Measurements from ENCODE around the gene FBXL19. TPM values are rescaled to one million over a fixed set of nuclear protein-coding genes. Genes with fewer than 3 reads are reported as not detected.

Gene FBXL19
- polyA plus RNA-seq, 1 of the 3 experiments (the other 2 are of a cell fraction) = 20.6 TPM

DNA sequence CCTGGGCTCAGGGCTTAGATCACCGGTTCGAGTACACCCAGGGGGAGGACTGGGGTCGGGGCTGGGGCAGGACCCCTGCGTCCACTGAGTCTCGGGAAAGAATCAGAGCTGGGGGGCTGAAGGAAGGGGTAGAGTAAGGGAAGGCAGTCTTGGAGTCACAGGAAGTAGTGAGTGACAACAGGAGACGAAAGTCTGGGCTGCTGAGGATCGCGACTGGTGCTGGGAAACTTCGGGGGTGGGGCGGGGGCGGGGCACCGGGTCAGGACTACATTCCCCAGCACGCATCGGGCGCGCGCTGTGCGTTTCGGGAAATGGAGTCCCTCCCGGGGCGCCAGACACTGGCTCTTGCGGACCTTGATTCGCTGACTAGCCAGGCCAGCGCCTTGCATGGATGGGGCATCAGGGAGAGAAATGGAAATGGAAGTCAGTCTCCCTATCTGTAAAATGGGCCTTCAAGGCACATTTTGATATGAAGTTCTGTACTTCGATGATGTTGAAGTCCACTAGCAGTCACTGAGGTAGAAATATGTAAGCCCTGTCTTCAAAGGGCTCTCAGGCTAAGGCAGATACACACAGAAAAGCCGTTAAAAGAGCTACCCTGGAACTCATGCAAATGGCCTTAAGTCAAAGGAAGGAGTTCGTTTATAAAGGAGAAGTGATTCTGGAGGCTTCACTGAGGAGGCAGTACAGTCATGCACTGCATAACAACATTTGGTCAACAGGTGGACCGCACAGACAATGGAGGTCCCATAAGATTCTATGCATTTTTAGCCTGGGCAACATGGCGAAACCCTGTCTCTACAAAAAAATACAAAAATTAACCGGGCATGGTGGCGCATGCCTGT is 26.3 kb upstream of the FBXL19 start:
- WGBS (ENCODE audit: low lambda C conversion rate) = 13% methylated on average over 30 of the region's 31 CpGs
- H3K9ac ChIP-seq = peak overlapping the region; percentile 91
- H3K4me2 ChIP-seq = peak overlapping the region; percentile 91
- ChIA-PET CTCF (interaction anchor here (0.9 to 2.4 kb wide), 7 partner anchors 19 to 52 kb away, joined by 3 to 11 read pairs (median 6); no protein-coding TSS in a partner anchor), POLR2A (interaction anchor here (1.0 kb wide), 1 partner anchor 21 kb away, joined by 3 read pairs; no protein-coding TSS in a partner anchor)
- H3K9me2 ChIP-seq = no peaks in the 10 kb centered on the region
- H2AFZ ChIP-seq (ENCODE audit: low read depth) = 0 out of 2 replicates have a peak overlapping the region, but pooled peaks have one; percentile 50
- peak overlapping the region; percentile 96 to 99 for H3K27ac ChIP-seq (ENCODE audit: low read depth in 2 of 2, low read length in 1 of 2)
- peaks cover 12 to 31% of the 10 kb centered on the region in 2 experiments; a peak in 3 of 4 replicates for H3K4me1 ChIP-seq (ENCODE audit: control insufficient read depth in 1 of 2, insufficient read depth in 2 of 2, low read depth in 1 of 2, low read length in 1 of 2)
- H3K9me3 ChIP-seq = no peaks in the 10 kb centered on the region
- H3K4me3 ChIP-seq (ENCODE audit: low read depth in 2 of 2, low read length in 1 of 2) = peak overlapping the region; percentile 63 to 70
- H3K36me3 ChIP-seq (replicated peaks in 1 of 2; ENCODE audit: control insufficient read depth in 1 of 2, insufficient read depth in 2 of 2, low read length in 1 of 2) = peaks cover 3 to 6% of the 10 kb centered on the region in 2 experiments
- no peaks in the 10 kb centered on the region for H4K20me1 ChIP-seq (ENCODE audit: insufficient read depth)
- H3F3A ChIP-seq (replicated peaks; ENCODE audit: insufficient read depth) = peaks cover 34% of the 10 kb centered on the region
- peak; percentile 90 for DNase-seq
- peaks cover 19% of the 10 kb centered on the region for H3K79me2 ChIP-seq (ENCODE audit: insufficient read depth)
- no peaks in the 10 kb centered on the region for H3K27me3 ChIP-seq (ENCODE audit: insufficient read depth)
- peak; percentile 54 for TF ChIP-seq RCOR1 (IDR thresholded peaks at IDR 0.05; ENCODE audit: low read length)
- TF ChIP-seq, protein P1, sequence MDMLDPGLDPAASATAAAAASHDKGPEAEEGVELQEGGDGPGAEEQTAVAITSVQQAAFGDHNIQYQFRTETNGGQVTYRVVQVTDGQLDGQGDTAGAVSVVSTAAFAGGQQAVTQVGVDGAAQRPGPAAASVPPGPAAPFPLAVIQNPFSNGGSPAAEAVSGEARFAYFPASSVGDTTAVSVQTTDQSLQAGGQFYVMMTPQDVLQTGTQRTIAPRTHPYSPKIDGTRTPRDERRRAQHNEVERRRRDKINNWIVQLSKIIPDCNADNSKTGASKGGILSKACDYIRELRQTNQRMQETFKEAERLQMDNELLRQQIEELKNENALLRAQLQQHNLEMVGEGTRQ (IDR thresholded peaks at IDR 0.05; ENCODE audit: borderline replicate concordance, low read depth, low read length) = no peak
- TF ChIP-seq ELF1 (IDR thresholded peaks at IDR 0.05) = peak; percentile 36; the same call in 1 of the 2 replicates
- TF ChIP-seq TAF1 (IDR thresholded peaks at IDR 0.05; ENCODE audit: borderline replicate concordance, low read depth, low read length) = peak; percentile 64; the same call in 1 of the 2 replicates
- no peak for TF ChIP-seq FOSL2 (IDR thresholded peaks at IDR 0.05; ENCODE audit: borderline replicate concordance, low read depth)
- TF ChIP-seq GABPA (IDR thresholded peaks at IDR 0.05; ENCODE audit: low read depth) = peak; percentile 50
- TF ChIP-seq RFX5 (IDR thresholded peaks at IDR 0.05; ENCODE audit: low read length) = no peak
- TF ChIP-seq TCF12 (IDR thresholded peaks at IDR 0.05) = no peak
- TF ChIP-seq, protein P2, sequence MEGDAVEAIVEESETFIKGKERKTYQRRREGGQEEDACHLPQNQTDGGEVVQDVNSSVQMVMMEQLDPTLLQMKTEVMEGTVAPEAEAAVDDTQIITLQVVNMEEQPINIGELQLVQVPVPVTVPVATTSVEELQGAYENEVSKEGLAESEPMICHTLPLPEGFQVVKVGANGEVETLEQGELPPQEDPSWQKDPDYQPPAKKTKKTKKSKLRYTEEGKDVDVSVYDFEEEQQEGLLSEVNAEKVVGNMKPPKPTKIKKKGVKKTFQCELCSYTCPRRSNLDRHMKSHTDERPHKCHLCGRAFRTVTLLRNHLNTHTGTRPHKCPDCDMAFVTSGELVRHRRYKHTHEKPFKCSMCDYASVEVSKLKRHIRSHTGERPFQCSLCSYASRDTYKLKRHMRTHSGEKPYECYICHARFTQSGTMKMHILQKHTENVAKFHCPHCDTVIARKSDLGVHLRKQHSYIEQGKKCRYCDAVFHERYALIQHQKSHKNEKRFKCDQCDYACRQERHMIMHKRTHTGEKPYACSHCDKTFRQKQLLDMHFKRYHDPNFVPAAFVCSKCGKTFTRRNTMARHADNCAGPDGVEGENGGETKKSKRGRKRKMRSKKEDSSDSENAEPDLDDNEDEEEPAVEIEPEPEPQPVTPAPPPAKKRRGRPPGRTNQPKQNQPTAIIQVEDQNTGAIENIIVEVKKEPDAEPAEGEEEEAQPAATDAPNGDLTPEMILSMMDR (IDR thresholded peaks at IDR 0.05) = no peak
- TF ChIP-seq, protein P3, sequence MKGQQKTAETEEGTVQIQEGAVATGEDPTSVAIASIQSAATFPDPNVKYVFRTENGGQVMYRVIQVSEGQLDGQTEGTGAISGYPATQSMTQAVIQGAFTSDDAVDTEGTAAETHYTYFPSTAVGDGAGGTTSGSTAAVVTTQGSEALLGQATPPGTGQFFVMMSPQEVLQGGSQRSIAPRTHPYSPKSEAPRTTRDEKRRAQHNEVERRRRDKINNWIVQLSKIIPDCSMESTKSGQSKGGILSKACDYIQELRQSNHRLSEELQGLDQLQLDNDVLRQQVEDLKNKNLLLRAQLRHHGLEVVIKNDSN (IDR thresholded peaks at IDR 0.05; ENCODE audit: borderline replicate concordance, low read depth) = no peak
- TF ChIP-seq EP300 (IDR thresholded peaks at IDR 0.05; ENCODE audit: borderline replicate concordance in 1 of 2, low read depth in 1 of 2, low read length in 1 of 2) = no peak
- no peak for TF ChIP-seq NFIC (IDR thresholded peaks at IDR 0.05; ENCODE audit: borderline replicate concordance)
- no peak for TF ChIP-seq SIN3A (IDR thresholded peaks at IDR 0.05; ENCODE audit: borderline replicate concordance, low read depth, low read length)
- no peak for TF ChIP-seq MEF2A (IDR thresholded peaks at IDR 0.05; ENCODE audit: borderline replicate concordance, low read depth)
- 0 out of 2 replicates have a peak, but pooled peaks have one; percentile 22 for TF ChIP-seq POLR2AphosphoS5 (IDR thresholded peaks at IDR 0.05; ENCODE audit: low read depth, low read length)
- TF ChIP-seq FOXM1 (IDR thresholded peaks at IDR 0.05; ENCODE audit: low read depth) = no peak
- TF ChIP-seq, protein P4, sequence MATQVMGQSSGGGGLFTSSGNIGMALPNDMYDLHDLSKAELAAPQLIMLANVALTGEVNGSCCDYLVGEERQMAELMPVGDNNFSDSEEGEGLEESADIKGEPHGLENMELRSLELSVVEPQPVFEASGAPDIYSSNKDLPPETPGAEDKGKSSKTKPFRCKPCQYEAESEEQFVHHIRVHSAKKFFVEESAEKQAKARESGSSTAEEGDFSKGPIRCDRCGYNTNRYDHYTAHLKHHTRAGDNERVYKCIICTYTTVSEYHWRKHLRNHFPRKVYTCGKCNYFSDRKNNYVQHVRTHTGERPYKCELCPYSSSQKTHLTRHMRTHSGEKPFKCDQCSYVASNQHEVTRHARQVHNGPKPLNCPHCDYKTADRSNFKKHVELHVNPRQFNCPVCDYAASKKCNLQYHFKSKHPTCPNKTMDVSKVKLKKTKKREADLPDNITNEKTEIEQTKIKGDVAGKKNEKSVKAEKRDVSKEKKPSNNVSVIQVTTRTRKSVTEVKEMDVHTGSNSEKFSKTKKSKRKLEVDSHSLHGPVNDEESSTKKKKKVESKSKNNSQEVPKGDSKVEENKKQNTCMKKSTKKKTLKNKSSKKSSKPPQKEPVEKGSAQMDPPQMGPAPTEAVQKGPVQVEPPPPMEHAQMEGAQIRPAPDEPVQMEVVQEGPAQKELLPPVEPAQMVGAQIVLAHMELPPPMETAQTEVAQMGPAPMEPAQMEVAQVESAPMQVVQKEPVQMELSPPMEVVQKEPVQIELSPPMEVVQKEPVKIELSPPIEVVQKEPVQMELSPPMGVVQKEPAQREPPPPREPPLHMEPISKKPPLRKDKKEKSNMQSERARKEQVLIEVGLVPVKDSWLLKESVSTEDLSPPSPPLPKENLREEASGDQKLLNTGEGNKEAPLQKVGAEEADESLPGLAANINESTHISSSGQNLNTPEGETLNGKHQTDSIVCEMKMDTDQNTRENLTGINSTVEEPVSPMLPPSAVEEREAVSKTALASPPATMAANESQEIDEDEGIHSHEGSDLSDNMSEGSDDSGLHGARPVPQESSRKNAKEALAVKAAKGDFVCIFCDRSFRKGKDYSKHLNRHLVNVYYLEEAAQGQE (IDR thresholded peaks at IDR 0.05; ENCODE audit: low read depth, low read length) = no peak
- TF ChIP-seq FOXJ3 (CRISPR knock-in tag; IDR thresholded peaks at IDR 0.05) = no peak
- TF ChIP-seq YY1 (IDR thresholded peaks at IDR 0.05; ENCODE audit: low read depth) = no peak
- peak; percentile 88 for TF ChIP-seq CHD2 (IDR thresholded peaks at IDR 0.05; ENCODE audit: low read length, partially characterized antibody)
- no peak for TF ChIP-seq MXI1 (IDR thresholded peaks at IDR 0.05; ENCODE audit: low read depth, low read length)
- TF ChIP-seq, protein P5, sequence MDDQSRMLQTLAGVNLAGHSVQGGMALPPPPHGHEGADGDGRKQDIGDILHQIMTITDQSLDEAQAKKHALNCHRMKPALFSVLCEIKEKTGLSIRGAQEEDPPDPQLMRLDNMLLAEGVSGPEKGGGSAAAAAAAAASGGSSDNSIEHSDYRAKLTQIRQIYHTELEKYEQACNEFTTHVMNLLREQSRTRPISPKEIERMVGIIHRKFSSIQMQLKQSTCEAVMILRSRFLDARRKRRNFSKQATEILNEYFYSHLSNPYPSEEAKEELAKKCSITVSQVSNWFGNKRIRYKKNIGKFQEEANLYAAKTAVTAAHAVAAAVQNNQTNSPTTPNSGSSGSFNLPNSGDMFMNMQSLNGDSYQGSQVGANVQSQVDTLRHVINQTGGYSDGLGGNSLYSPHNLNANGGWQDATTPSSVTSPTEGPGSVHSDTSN (IDR thresholded peaks at IDR 0.05) = no peak
- TF ChIP-seq, protein P6, sequence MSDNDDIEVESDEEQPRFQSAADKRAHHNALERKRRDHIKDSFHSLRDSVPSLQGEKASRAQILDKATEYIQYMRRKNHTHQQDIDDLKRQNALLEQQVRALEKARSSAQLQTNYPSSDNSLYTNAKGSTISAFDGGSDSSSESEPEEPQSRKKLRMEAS (IDR thresholded peaks at IDR 0.05; ENCODE audit: low read depth) = no peak
- TF ChIP-seq GATA2 (CRISPR knock-in tag; IDR thresholded peaks at IDR 0.05) = no peak
